GM21737 (cell line): ENCODE results near the gene DDX47.
A peak's percentile ranks its signal among the peaks of the same experiment; 100 is the strongest.

Experiments used
- ATAC-seq: cut with Tn5 transposase; IDR thresholded peaks from one replicate; pipeline ENCODE4 v1.9.1; 2021; ENCODE audit warnings: mild to moderate bottlenecking, moderate library complexity; ENCODE audit not compliant: unreplicated experiment

Gene DDX47

GRCh38 chr12:12813120-12814101 lies at the start of gene DDX47:
TSS of gene DDX47 (plus strand) at chr12:12813346. CDS start at chr12:12813368, 22 bp downstream.
- ATAC-seq = peak; percentile 79

GRCh38 chr12:12764824-12765223 lies 48.3 kb upstream of the DDX47 start:
- ATAC-seq = no peak

- no peak for ATAC-seq
Measured at GRCh38 chr12:12770262-12770661, 42.9 kb upstream of the DDX47 start.

GRCh38 chr12:12774791-12775190 lies 38.4 kb upstream of the DDX47 start:
- ATAC-seq = no peak

GRCh38 chr12:12776261-12776660 lies 36.9 kb upstream of the DDX47 start:
- no peak for ATAC-seq

GRCh38 chr12:12777092-12777491 lies 36.1 kb upstream of the DDX47 start:
- ATAC-seq = no peak

GRCh38 chr12:12779007-12779406 lies 34.1 kb upstream of the DDX47 start:
- no peak for ATAC-seq

- ATAC-seq = no peak
Measured at GRCh38 chr12:12779529-12779928, 33.6 kb upstream of the DDX47 start.

GRCh38 chr12:12784116-12784515 lies 29.0 kb upstream of the DDX47 start:
- ATAC-seq = no peak

- ATAC-seq = no peak
Measured at GRCh38 chr12:12784911-12785814, 28.0 kb upstream of the DDX47 start, which contains the start of gene APOLD1. TSS of gene APOLD1 (plus strand) at chr12:12785659. CDS start at chr12:12785692, 33 bp downstream.

- no peak for ATAC-seq
Measured at GRCh38 chr12:12786351-12786705, 26.8 kb upstream of the DDX47 start.

GRCh38 chr12:12786706-12787601 lies 26.2 kb upstream of the DDX47 start:
- peak; percentile 73 for ATAC-seq

GRCh38 chr12:12788131-12788530 lies 25.0 kb upstream of the DDX47 start:
- no peak for ATAC-seq

GRCh38 chr12:12788675-12789368 lies 24.3 kb upstream of the DDX47 start:
- peak; percentile 45 for ATAC-seq

GRCh38 chr12:12790956-12791355 lies 22.2 kb upstream of the DDX47 start:
- no peak for ATAC-seq

GRCh38 chr12:12791756-12792369 lies 21.3 kb upstream of the DDX47 start:
- ATAC-seq = no peak

- no peak for ATAC-seq
Measured at GRCh38 chr12:12792421-12792820, 20.7 kb upstream of the DDX47 start.

GRCh38 chr12:12794686-12795085 lies 18.5 kb upstream of the DDX47 start:
- no peak for ATAC-seq

GRCh38 chr12:12796171-12796570 lies 17.0 kb upstream of the DDX47 start:
- no peak for ATAC-seq
